Osteocyte (in vitro differentiated cells): Measurements from ENCODE around the gene PLCB4. TPM values are rescaled to one million over a fixed set of nuclear protein-coding genes. Genes with fewer than 3 reads are reported as not detected.

Source experiments
- DNase-seq: peaks from one replicate; pipeline ENCODE4 v3.0.0; 2021; ENCODE audit warnings: mixed read lengths; ENCODE audit not compliant: unreplicated experiment; ENCODE audit errors: extremely low spot score
- H3K27ac Mint-ChIP-seq: one replicate; pipeline ENCODE4 v1.8.0; 2021; ENCODE audit warnings: mild to moderate bottlenecking, mixed read lengths; ENCODE audit not compliant: unreplicated experiment
- H3K27me3 Mint-ChIP-seq: one replicate; pipeline ENCODE4 v1.8.0; 2021; ENCODE audit warnings: mixed read lengths; ENCODE audit not compliant: unreplicated experiment
- H3K36me3 Mint-ChIP-seq: one replicate; pipeline ENCODE4 v1.8.0; 2021; ENCODE audit warnings: mixed read lengths; ENCODE audit not compliant: unreplicated experiment
- H3K4me1 Mint-ChIP-seq: one replicate; pipeline ENCODE4 v1.8.0; 2021; ENCODE audit warnings: mixed read lengths; ENCODE audit not compliant: unreplicated experiment
- H3K4me3 Mint-ChIP-seq: one replicate; pipeline ENCODE4 v1.8.0; 2021; ENCODE audit warnings: mild to moderate bottlenecking, moderate library complexity, mixed read lengths; ENCODE audit not compliant: unreplicated experiment
- H3K9me3 Mint-ChIP-seq: one replicate; pipeline ENCODE4 v1.8.0; 2021; ENCODE audit warnings: mixed read lengths; ENCODE audit not compliant: unreplicated experiment
- CTCF ChIP-seq: fragments of 200-600 bp; sonication (generic); IDR thresholded peaks from 2 replicates; pipeline ENCODE4 v1.5.0; 2021; ENCODE audit warnings: antibody characterized with exemption, mild to moderate bottlenecking, moderate library complexity
- total RNA-seq: library from RNA; stranded (reverse); gene quantifications from 2 replicates; pipeline ENCODE4 v1.2.1, GENCODE V29; 2021

The PLCB4 gene
- total RNA-seq, 1 donor from 2014 or later = 5.3 TPM

- Mint-ChIP-seq H3K4me1 (peaks cover 36% of the 10 kb centered on the region), H3K27ac (peak overlapping the region; percentile 23), H3K27me3 (no peaks in the 10 kb centered on the region), H3K9me3 (no peaks in the 10 kb centered on the region), H3K4me3 (no peak overlapping the region), H3K36me3 (peaks cover 5% of the 10 kb centered on the region)
- DNase-seq = no peak
- no peak for TF ChIP-seq CTCF
Measured at GRCh38 chr20:9306521-9306920, 237.6 kb downstream of the PLCB4 start.

GRCh38 chr20:9308056-9308455 lies 239.2 kb downstream of the PLCB4 start:
- H3K9me3 Mint-ChIP-seq = no peaks in the 10 kb centered on the region
- peaks cover 5% of the 10 kb centered on the region for H3K36me3 Mint-ChIP-seq
- no peak for TF ChIP-seq CTCF

GRCh38 chr20:9311132-9311531 lies 242.2 kb downstream of the PLCB4 start:
- no peak for TF ChIP-seq CTCF
- Mint-ChIP-seq H3K4me1 (peaks cover 39% of the 10 kb centered on the region), H3K27ac (peak overlapping the region; percentile 75), H3K9me3 (no peaks in the 10 kb centered on the region), H3K27me3 (no peaks in the 10 kb centered on the region), H3K36me3 (peaks cover 5% of the 10 kb centered on the region), H3K4me3 (no peak overlapping the region)
- no peak for DNase-seq

More at GRCh38 chr20:9308056-9308455, 239.2 kb downstream of the PLCB4 start:
- no peak for DNase-seq
- Mint-ChIP-seq H3K4me1 (peaks cover 42% of the 10 kb centered on the region), H3K27me3 (no peaks in the 10 kb centered on the region), H3K27ac (no peak overlapping the region), H3K4me3 (no peak overlapping the region)

GRCh38 chr20:9319687-9320384 lies 250.9 kb downstream of the PLCB4 start:
- Mint-ChIP-seq H3K27ac (no peak overlapping the region), H3K4me1 (peaks cover 3% of the 10 kb centered on the region), H3K4me3 (no peak overlapping the region), H3K27me3 (no peaks in the 10 kb centered on the region), H3K9me3 (no peaks in the 10 kb centered on the region), H3K36me3 (no peaks in the 10 kb centered on the region)
- no peak for DNase-seq
- TF ChIP-seq CTCF = no peak

- Mint-ChIP-seq H3K9me3 (no peaks in the 10 kb centered on the region), H3K27me3 (no peaks in the 10 kb centered on the region), H3K4me1 (peaks cover 3% of the 10 kb centered on the region), H3K27ac (no peak overlapping the region), H3K36me3 (no peaks in the 10 kb centered on the region), H3K4me3 (no peak overlapping the region)
- no peak for TF ChIP-seq CTCF
- DNase-seq = no peak
Measured at GRCh38 chr20:9321007-9321406, 252.1 kb downstream of the PLCB4 start.
